Cerebellar cortex (tissue), 1 donor: Measurements from ENCODE around the gene STPG1.

Source experiments
- DNase-seq: peaks from one replicate; pipeline ENCODE4 v3.0.0-alpha.2; 2015; ENCODE audit warnings: low spot score

The STPG1 gene

DNA sequence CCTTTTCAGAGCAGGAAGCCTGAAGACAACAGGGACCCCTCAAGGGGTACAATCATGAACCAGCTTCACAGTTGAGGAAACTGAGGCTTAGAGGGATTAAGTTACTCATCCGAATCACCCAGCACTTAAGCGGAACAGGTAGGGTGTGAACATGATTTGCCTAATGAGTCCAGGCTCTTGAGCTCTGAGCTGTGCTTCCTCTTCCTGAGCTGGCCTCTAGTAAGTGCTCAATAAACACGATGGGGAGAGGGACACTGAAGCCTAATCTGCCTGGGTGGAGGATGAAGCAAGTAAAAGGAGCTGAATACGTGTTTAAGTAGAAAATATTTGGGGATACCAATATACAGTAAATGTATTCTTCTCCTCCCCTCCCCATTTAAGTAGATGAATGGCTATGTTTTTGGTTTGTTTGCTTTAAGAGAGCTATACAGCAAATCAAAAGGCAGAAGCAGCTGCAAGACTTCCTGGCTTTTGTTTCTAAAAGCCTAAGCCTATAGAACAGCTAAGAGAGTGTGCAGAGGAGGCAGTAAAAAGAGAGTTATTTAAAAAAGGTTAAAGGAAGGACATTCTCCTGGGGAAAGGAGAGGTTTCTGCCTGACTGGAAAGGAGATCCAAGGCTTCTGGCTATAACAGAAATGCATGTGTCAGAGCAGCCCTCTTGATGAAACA lies 20.5 kb downstream of the STPG1 start:
- no peak for DNase-seq

DNA sequence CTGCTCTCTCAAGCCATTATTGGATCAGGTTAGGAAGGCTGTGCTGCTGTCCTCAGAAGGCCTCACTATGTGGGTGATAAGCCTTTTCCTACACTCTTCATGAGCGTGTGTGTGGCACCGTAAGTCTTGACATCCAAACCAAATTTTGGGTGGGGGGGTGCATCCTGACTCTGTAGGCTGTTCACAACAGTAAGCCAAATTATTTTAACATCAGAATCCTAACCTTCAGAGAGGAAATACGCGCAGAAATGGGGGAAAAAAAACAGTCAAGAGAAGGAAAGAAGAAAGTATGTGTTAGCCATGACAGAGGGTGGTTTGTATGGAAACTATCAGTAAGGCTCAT lies 21.0 kb downstream of the STPG1 start:
- DNase-seq: no peak

DNA sequence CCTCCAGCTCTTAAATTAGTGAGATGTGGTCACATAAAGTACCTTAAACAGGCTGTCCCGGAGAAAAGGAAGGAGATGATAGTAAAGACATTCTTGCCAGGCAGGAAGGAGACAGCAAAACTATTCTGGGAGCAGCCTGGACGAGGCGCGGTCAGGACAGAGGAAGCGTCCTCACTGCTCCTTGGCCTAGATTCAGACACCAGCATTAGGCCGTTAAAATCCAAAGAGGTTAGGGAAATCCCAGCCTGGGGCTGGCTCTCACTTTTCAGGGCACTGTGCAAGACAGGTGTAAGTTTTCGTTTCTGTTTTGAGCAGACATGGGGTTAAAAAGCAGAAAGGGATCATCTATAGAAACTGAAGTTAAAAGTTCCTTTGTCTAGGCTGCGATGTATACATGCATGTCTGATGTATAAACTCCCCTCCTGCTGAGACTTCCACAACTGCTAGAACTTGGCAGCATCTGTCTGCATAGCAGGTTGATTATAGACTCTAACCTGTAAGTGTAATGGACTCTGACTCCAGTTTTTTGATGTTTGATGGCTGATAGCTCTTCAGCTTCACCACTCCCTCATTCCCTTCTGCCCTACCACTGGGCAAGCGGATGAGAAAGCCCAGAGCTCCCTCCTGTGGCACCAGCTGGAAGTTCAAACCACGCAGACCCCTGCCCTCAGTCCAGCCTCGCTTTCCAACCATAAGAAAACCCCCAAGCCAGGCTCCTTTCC lies 21.5 kb downstream of the STPG1 start:
- DNase-seq: peak; percentile 80

DNA sequence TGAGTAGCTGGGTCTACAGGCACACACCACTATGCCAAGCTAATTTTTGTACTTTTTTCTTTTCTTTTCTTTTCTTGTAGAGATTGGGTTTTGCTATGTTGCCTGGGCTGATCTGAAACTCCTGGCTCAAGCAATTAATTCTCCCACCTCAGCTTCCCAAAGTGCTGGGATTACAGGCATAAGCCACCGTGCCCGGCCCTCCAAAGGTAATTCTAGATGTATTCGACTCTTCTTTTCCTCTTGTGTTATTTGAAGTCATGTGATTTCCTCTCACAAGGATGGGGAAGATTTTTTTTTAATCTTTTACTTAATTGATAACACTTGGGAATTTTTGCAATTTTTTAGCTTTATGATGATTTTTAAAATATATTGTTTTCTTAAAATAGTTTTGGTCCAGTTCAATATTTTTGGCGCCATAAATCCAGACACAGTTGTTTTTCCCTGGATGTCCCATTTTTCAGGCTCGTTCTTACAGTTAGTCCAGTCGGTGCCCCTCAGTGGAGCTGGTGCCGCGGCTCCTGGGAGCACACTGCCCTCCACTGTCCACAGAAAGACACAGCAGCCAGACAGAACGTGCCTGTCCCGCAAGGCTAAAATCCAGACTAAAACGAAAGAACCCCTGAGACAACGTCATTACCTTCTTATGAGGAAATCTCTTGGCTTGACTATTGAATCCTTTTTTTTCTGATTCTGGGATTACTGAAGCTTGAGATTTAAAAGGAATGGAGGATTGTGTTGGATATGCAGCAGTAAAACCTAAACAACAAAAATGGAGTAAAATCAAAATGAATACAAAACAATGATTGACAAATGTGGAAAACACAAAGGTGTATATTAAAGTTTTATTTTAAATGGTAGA lies 22.4 kb downstream of the STPG1 start:
- peak; percentile 93 for DNase-seq

DNA sequence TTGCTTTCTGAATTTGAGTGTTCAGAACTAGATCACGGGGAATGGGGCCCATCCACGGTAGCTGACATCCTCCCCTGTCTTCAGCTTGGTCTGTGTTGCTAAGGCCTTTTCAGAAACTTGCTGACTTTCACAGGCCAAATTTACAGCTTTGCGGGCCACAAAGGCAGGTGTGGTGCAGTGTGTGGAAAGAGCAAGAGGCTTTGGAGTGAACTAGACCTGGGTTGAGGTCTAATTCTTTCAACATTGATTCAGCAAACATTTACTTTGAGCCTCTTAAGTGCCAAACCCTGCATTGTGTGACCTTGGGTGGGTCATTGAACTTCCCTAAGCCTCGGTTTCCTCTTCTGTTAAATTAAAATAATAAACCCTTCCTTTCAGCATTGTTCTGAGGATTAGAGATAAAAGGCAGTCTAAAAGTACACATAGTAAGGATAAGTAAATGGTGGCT lies 24.3 kb downstream of the STPG1 start:
- DNase-seq: no peak

DNA sequence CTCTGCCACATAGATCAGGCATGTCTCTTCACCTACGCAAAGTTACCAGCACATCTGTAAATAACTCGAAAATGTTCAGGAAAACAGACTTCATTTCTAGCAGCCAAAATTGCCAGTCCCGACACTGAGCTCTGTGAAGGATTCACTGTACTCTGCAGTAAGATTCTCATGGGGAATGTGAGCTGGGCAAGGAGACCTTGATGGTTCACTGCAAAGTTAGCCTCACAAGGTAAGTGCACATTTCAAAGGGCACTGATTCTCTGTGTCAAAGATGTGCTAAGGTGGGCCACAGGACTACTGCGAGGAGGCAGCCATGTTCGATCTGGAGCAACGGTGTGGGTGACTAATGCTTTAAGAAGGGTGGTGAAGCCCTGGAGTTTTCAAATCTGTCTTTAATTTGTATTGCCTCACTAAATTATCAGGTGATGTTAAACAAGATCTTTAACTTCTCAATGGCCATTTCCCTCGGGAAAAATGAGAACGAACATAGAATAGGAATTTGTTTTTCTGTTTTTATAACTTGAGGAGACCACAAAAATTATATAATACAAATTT lies 25.2 kb downstream of the STPG1 start:
- no peak for DNase-seq

DNA sequence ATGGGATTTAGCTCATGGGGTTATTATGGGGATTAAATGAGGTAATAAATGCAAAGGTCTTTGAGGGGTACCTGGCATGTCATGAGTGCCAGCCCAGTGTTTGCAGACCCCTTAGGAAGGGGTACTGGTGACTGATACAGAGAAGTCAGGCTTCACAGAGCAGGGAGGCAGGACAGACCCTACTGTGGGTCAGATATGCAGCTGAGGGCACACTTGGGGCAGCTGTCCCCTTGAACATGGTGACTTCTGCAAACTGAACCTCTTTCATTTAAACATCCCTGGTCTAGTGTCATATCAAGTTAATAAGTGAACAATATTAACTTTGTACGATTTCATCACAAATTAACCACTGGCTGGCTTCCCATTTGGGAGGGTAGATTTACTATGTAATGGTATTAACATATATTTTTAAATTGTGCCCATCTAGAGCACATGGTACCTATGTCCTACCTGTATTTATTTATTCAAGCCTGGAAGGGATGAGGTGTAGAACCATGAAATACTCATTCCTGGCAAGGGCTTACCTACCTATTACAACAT lies 25.9 kb downstream of the STPG1 start:
- DNase-seq: no peak

DNA sequence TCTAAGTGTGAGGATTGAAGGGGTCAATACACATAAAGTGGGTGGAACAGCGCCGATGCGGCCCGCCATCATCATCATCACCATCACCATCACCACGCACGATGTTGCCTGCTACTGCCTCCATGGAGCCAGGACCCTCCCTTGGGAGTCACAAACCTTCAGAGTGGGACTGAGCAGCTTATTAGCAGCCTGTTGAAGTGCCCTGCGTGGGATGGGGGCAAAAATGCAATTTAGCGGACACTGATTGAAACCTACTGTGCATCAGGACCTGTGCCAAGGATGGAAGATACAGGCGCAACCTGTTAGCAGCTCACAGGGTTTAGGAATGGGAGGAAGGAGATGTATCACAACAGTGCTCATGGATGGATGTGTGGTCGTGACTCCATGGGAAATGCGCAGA lies 26.7 kb downstream of the STPG1 start:
- DNase-seq: no peak

DNA sequence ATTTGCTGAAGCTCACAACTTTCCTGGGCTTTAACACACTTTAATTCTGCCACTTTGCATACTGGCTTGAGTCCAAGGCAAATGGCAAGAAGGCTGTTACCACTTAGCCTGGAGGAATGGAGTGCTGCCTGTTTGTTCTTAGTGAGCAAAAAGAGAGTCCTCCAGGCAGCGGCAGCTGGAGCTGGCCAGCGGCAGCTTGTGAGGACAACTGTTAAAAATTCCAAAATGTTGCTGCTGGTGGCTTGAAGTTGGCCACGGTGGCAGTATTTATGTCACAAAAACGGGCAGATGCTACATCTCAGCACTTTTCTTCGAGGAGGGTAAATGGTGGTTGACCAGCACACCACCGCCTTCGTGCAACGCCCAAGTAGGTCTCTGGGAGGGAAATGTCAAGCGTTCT lies 27.3 kb downstream of the STPG1 start:
- DNase-seq: peak; percentile 31

DNA sequence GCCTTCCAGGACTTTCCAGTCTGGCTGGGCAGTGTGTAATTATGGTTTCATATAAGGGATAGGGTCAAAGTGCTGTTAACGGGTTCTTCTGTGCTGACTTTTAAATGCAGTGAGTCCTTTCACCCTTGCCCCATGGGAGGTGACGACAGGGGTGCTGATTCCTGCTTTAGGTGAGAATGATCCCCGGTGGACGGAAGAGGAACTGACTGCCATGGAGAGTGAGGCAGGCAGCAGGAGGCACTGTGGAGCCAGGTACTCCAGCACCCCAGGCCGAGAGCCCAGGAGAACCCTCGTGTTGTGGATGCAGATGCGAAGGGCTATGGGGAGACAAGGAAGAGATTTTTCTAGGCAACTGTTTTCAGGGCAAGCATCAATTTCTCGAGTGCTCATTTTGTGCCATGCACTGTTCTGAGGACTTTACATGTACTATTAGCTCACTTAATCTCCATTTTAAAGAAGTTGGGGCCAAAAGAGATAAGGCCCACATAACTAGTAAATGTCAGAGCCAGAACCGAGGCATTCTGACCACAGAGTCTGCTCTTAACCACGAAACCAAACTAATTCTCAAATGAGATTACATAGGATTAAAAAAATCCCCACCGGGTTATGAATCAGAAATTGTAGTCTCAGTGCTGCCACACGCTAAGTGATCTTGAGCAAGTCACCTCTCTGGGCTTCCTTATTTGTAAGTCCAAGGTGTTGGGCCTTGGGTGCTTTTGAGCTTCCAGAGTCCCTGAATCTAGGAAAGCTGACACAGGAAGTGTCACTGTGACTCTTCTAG lies 28.2 kb downstream of the STPG1 start:
- DNase-seq: no peak

DNA sequence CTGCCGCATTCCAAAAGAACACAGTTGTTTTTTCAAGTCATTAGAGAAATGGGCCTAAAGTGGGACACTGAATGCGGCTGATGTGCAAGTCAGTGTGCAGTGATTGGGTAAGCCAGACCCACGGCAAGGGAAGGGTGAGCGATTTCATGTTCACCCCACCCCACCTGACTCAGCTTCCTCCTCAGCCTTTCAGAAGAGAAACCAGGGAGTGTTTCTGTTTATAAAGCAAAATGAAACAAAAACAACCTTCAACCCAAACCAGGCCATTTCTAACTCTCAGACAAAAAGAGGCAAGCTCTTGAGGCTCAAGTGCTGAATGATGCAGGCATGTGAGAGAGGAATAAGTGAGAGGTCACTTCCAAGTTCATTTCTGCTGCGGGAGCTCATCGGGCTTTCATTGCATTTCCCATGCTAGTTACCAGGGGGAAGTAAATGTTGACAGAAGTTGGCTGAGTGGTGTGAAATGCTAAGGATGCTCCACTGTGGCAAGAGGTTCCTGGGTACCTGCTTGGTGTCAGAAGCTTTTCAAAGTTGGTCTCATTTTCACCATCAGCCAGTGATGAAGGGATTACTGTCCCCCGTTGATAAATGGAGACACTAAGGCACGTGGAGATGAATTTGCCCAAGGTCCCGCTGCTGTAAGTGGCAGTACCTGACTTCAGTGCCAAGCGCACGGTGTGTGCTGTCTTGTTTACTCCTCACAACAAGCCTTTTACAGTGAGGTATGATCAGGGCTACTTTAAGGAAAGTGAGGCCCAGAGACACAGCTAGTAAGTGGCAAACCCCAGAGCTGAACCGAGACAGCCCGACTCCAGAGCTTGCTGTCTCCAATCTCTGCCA lies 29.1 kb downstream of the STPG1 start:
- no peak for DNase-seq

DNA sequence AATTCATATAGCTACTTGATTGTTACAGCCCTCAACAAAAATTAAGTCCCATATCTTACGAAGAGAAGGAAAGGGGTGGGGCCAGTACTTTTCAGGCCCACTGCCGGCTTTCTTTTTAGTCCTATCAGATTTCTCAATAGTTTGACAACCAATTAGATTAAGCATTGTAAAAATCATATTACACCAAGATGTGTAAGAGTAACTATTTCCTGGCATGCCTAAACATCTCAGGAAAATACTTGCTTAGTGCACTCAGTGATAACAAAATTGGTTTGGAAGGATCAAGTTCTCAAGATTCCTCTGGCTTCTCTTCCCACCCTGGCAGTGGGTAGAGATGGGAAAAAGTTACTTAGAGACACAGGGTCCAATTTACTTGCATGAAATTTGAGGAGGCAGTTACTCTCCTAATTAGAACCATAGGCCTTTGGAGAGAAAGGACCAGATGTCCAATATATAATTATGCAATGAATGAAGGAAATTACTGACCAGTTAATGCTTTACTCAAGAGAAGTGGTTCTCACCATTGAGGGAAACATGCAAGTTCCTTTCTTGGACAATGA lies 30.1 kb downstream of the STPG1 start:
- DNase-seq: no peak

DNA sequence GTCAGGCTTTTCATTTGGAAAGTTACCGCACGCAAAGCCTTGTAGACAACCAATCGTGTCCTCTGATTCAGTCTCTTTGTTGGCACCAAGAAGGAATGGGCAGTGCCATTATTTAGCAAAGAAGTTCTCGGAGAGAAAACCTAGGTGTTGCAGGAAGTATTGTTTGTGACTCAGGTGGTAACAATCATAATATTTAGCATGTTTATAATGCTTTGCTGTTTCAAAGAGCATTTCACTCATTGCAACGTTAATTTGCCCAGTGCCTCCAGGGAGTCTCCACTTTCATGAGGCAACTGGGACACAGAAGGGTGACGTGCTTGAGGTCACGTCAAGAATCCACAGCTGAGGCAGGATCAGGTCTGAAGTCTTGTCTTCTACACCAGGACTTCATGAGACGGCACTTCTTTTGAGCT lies 31.4 kb downstream of the STPG1 start:
- DNase-seq: no peak

DNA sequence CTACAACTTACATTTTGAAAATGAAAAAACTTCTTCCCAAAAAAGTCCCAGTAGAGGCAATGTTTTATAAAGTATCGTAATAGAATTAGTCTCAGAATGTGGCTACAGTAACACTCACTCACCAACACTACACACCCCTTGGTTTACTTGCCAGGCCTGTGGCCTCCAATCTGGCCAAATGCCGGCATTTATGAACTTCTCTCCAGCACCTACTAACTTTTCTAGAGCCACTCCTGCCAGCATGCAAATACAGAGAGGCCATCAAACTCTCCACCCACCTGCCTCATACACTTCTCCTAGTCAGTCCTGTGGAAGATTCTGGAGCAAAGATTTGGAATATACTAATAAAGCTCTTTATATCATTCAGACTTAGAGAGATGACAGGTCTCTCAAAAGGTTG lies 32.3 kb downstream of the STPG1 start:
- DNase-seq: no peak

DNA sequence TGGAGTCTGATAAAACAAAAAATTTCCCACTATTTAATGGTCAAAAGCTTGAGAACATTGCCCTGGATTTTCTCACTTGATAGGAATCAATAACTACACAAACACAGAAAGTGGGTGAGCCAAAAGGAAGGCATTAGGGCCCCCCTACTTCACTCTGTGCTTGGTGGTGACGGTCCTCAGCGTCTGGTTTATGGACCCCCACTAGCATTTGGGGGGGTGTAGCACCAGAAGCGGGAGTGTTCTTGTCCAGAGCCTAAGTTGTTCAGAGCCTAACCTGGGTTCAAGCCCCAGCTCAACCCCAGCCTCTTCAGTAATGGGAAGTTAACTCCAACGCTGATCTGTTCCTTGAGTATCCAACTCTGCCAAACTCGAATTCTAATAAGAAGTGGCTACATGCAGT lies 33.1 kb downstream of the STPG1 start:
- no peak for DNase-seq

DNA sequence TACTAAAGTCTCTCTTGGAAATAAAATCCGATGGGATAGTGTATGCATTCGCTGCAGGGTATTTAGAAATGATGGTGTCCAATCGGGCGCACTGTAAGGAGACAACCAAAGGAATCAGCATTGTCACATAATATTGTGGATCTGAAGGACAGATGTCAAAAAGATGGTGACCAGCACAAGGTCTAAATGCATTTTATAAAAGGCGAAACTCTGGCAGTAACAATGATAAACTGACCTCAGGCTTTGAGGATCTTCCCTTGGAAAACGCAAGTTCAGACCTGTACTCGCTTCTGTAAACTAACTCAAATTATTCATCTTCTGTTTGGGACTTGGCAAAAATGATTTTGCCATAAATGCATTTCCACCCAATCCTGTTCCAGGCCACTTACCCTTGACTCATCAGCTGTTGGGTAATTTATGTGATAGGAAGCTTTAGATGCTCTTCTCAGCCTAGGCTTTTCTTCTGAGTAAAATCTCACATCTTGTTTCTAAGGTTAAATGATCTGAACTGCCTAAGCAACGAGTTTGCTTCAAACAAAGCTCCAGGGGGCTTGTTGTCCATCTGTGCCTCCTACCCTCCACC lies 33.8 kb downstream of the STPG1 start:
- DNase-seq: no peak

DNA sequence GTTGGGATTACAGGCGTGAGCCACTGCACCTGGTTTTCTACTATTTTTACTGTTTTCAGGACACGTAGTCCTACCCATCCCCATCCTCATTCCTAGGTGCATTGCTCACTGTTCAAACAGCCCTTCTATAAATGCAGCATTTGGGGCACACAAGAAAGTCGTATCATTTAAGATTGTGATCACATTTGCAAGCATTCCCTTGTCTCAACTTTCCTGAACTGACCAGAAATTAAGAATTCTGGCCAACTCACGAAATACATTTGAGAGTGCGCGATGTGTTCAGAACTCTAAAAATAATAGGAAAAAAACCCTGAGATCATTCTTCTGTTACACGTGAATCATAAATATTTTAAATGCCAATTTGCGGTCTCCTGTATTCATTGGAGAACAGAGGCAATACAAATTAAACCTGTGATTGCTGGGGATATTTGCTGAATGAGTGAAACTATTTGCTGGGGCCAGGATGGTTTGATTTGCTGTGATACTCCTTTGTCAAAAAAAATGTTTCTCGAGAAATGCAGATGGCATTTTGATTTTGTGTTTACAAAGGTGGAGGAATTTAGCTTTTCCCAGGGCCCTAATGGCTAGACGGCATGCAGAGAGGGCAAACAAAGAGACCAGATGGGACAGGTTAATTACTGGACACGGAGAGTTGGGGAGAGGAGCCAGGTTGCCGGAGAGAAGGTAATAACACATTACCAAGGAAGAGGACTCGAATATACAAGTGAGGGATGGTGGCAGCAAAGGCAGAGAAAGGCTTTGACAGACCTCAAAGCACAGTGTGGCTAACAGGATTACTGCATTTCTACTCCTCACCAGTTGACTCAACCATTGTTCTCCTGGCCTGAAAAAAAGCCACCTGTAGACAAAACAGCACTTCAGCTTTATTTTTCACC lies 38.4 kb downstream of the STPG1 start:
- peak; percentile 98 for DNase-seq

DNA sequence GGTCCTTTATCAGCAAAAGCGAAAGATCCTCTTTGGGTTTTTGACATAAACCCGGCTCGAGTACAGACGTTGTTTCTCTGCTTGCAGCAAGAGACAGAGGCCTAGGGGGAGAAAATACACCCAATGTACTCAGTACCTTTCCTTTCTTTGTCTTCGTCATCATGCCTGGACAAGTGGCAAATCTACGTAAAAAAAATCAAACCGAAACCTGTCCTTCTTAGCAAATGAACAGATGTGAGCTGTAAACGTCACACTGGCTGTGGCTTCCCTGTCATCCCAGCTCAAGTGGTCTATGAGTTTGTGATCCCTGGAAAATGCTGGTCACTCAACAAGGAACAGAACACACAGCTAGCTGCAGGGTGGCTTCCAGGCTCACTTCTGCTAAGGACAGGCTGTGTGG lies 39.9 kb downstream of the STPG1 start:
- DNase-seq: no peak

DNA sequence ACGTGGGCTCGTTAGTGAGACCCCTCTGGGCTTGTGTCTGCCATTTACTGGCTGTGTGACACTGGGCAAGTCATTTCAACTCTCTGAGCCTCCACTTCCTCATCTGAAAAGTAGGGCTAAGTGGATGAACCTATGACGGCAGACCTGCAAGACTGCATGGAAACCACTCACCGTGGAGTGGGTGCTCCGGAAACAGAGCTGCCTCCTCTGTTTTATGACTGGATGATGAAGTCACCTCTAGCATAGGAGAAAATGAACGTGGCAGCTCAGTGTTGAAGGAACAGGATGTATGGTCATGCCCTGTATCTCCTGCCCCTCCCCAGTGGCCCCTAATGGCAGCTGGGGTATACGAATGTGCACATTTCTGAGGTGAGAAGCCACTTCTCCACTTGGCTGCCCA lies 40.5 kb downstream of the STPG1 start:
- DNase-seq: no peak
